Measurements from ENCODE around the gene EID2B.
A peak's percentile ranks its signal among the peaks of the same experiment; 100 is the strongest.

EID2B gene

GRCh38 chr19:39532233-39533002 lies at the start of gene EID2B:
TSS of gene EID2B (minus strand) at chr19:39532852. CDS start at chr19:39532802, 50 bp downstream.
- peak; percentile 89 to 92 for DNase-seq (ENCODE audit: low read depth in 2 of 2, low spot score in 1 of 2)

GRCh38 chr19:39582442-39582841 lies 49.8 kb upstream of the EID2B start:
- DNase-seq (ENCODE audit: low read depth in 2 of 2, low spot score in 1 of 2), result no peak

GRCh38 chr19:39568604-39569003 lies 36.0 kb upstream of the EID2B start:
- no peak for DNase-seq (ENCODE audit: low read depth in 2 of 2, low spot score in 1 of 2)

GRCh38 chr19:39566064-39566463 lies 33.4 kb upstream of the EID2B start:
- DNase-seq (ENCODE audit: low read depth in 2 of 2, low spot score in 1 of 2), result no peak

- DNase-seq (ENCODE audit: low read depth in 2 of 2, low spot score in 1 of 2), result no peak
Observed at GRCh38 chr19:39563408-39563807, 30.8 kb upstream of the EID2B start.

- no peak for DNase-seq (ENCODE audit: low read depth in 2 of 2, low spot score in 1 of 2)
Observed at GRCh38 chr19:39558624-39559117, 26.0 kb upstream of the EID2B start.

GRCh38 chr19:39557811-39558623 lies 25.4 kb upstream of the EID2B start:
- no peak for DNase-seq (ENCODE audit: low read depth in 2 of 2, low spot score in 1 of 2)

- DNase-seq (ENCODE audit: low read depth in 2 of 2, low spot score in 1 of 2), result no peak
Observed at GRCh38 chr19:39555883-39556282, 23.2 kb upstream of the EID2B start.

- no peak for DNase-seq (ENCODE audit: low read depth in 2 of 2, low spot score in 1 of 2)
Observed at GRCh38 chr19:39554701-39555311, 22.2 kb upstream of the EID2B start.

GRCh38 chr19:39553082-39553652 lies 20.5 kb upstream of the EID2B start:
- no peak for DNase-seq (ENCODE audit: low read depth in 2 of 2, low spot score in 1 of 2)

- DNase-seq (ENCODE audit: low read depth in 2 of 2, low spot score in 1 of 2), result no peak
Observed at GRCh38 chr19:39550197-39550596, 17.5 kb upstream of the EID2B start.

GRCh38 chr19:39546599-39546998 lies 13.9 kb upstream of the EID2B start:
- DNase-seq (ENCODE audit: low read depth in 2 of 2, low spot score in 1 of 2), result no peak

- DNase-seq (ENCODE audit: low read depth in 2 of 2, low spot score in 1 of 2), result no peak
Observed at GRCh38 chr19:39544911-39545310, 12.3 kb upstream of the EID2B start.

GRCh38 chr19:39544226-39544903 lies 11.7 kb upstream of the EID2B start:
- DNase-seq (ENCODE audit: low read depth in 2 of 2, low spot score in 1 of 2), result no peak

- no peak for DNase-seq (ENCODE audit: low read depth in 2 of 2, low spot score in 1 of 2)
Observed at GRCh38 chr19:39543477-39543857, 10.8 kb upstream of the EID2B start.

GRCh38 chr19:39542206-39542605 lies 9.6 kb upstream of the EID2B start:
- DNase-seq (ENCODE audit: low read depth in 2 of 2, low spot score in 1 of 2), result no peak

- DNase-seq (ENCODE audit: low read depth in 2 of 2, low spot score in 1 of 2), result no peak
Observed at GRCh38 chr19:39540333-39540673, 7.7 kb upstream of the EID2B start.

GRCh38 chr19:39539518-39540332 lies 7.1 kb upstream of the EID2B start, which contains the start of gene EID2:
TSS of gene EID2 (minus strand) at chr19:39540161. CDS start at chr19:39540079, 82 bp downstream.
- peak; percentile 89 to 93 for DNase-seq (ENCODE audit: low read depth in 2 of 2, low spot score in 1 of 2)

GRCh38 chr19:39539165-39539517 lies 6.5 kb upstream of the EID2B start:
- no peak for DNase-seq (ENCODE audit: low read depth in 2 of 2, low spot score in 1 of 2)

- DNase-seq (ENCODE audit: low read depth in 2 of 2, low spot score in 1 of 2), result no peak
Observed at GRCh38 chr19:39533791-39534190, 1.1 kb upstream of the EID2B start.

Measured in stimulated activated CD8-positive, alpha-beta memory T cell treated with anti-CD3 and anti-CD28 coated beads, Interleukin-4, amount 100 ng/mL, for 1 hour (primary cell).